GM04504 (cell line): ENCODE data around the gene SIX1.

Experiments used
- DNase-seq: peaks from one replicate; pipeline ENCODE4 v3.0.0-alpha.2; 2012; ENCODE audit warnings: low read depth

Gene SIX1

GRCh38 chr14:60648934-60649874 lies at the start of gene SIX1:
Gene SIX1, minus strand, starts transcription at chr14:60649477. Its CDS starts 288 bp downstream, at chr14:60649189.
- DNase-seq = peak; percentile 82

- DNase-seq = no peak
Measured at GRCh38 chr14:60695327-60695726, 46.0 kb upstream of the SIX1 start.

GRCh38 chr14:60691383-60692113 lies 42.3 kb upstream of the SIX1 start:
- no peak for DNase-seq

- no peak for DNase-seq
Measured at GRCh38 chr14:60686865-60687264, 37.6 kb upstream of the SIX1 start.

GRCh38 chr14:60684203-60684602 lies 34.9 kb upstream of the SIX1 start:
- no peak for DNase-seq

- no peak for DNase-seq
Measured at GRCh38 chr14:60681271-60681670, 32.0 kb upstream of the SIX1 start.

- no peak for DNase-seq
Measured at GRCh38 chr14:60680511-60680910, 31.2 kb upstream of the SIX1 start.

GRCh38 chr14:60679566-60680258 lies 30.4 kb upstream of the SIX1 start:
- DNase-seq = no peak

- DNase-seq = no peak
Measured at GRCh38 chr14:60677701-60678100, 28.4 kb upstream of the SIX1 start.

GRCh38 chr14:60670989-60671388 lies 21.7 kb upstream of the SIX1 start:
- no peak for DNase-seq

GRCh38 chr14:60668431-60669112 lies 19.3 kb upstream of the SIX1 start:
- no peak for DNase-seq

GRCh38 chr14:60665177-60665550 lies 15.9 kb upstream of the SIX1 start:
- no peak for DNase-seq

GRCh38 chr14:60662982-60663381 lies 13.7 kb upstream of the SIX1 start:
- no peak for DNase-seq

- DNase-seq = no peak
Measured at GRCh38 chr14:60661721-60662120, 12.4 kb upstream of the SIX1 start.

- DNase-seq = no peak
Measured at GRCh38 chr14:60658909-60659585, 9.8 kb upstream of the SIX1 start.

- DNase-seq = no peak
Measured at GRCh38 chr14:60658211-60658690, 9.0 kb upstream of the SIX1 start.

- DNase-seq = no peak
Measured at GRCh38 chr14:60657456-60658210, 8.4 kb upstream of the SIX1 start.

- DNase-seq = no peak
Measured at GRCh38 chr14:60656686-60657455, 7.6 kb upstream of the SIX1 start.

GRCh38 chr14:60655898-60656685 lies 6.8 kb upstream of the SIX1 start:
- no peak for DNase-seq
